Stimulated activated CD4-positive, alpha-beta T cell treated with anti-CD3 and anti-CD28 coated beads, Interleukin-2, amount 100 ng/mL, for 48 hours (primary cell): ENCODE data around the gene ESRRA.
A peak's percentile ranks its signal among the peaks of the same experiment; 100 is the strongest.

Experiments
- DNase-seq, 2 donors: peaks; one replicate each; pipeline ENCODE4 v3.0.0-alpha.2; 2020

Gene ESRRA

DNA sequence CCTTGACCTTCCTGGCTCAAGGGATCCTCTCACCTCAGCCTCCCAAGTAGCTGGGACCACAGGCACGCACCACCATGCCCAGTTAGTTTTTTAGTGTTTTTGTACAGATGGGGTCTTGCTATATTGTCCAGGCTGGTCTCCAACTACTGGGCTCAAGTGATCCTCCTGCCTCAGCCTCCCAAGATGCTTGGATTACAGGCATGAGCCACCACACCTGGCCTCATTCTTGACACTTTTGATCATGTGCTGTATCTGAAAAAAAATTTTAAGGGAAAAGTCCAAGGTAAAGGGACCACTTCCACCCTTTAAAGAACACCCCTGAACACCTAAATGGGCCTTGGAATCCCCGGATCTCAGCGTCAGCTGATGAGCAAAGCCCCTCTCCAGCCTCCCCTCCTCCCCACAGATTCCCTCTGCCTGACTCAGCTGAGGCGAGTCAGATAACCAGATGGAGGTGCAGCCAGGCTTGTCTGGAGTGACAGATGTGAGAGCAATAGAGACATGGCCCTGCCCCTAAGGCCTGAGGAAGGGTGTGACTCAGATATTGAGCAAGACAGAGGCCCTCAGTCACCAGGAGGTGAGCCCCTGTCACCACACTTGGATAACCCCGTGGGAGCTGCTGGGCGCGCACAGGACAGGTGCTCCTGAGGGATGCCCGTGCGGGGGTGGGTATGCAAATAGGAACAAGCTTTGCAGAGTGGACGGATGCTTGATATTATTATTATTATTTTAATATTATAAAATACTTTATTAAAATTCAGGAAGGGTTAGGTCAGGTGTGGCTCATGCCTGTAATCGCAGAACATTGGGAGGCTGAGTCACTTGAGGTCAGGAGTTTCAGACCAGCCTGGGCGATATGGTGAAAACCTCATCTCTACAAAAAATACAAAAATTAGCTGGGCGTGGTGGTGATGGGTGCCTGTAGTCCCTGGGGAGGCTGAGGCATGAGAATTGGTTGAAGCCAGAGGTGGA lies 29.7 kb downstream of the ESRRA start:
- peak in 1 of 2 donors; percentile 46 for DNase-seq

GRCh38 chr11:64337538-64338249 lies 32.4 kb downstream of the ESRRA start:
- DNase-seq = no peak

DNA sequence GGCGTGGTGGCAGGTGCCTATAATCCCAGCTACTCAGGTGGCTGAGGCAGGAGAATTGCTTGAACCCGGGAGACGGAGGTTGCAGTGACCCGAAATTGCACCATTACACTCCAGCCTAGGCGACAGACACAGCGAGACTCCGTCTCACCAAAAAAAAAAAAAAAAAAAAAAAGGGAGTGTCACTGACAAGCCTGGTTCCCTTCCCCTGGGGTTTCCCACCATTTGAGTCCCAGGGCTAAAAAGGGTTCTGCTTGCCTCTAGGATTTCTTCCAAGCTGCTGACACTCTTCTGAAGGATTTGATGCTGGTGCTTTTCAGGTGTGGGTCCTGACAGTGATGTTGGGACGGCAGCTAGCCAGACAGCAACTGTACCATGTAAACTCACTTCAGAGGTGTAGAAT lies 33.4 kb downstream of the ESRRA start:
- no peak for DNase-seq

DNA sequence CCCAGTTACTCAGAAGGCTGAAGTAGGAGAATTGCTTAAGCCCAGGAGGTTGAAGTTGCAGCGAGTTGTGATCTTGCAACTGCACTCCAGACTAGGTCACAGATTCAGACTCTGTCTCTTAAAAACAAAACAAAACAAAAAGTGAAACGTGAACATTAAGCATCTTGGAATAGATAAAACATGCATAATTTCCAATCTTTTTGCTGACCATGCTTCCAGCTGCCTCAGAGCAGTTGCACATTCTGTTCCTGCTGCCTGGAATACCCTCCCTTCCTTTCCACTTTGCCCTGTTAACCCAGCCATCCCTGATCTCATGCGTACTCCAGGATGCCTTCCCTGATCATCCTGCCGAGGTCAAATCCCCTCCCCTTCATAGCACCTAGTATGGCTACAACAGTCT lies 34.0 kb downstream of the ESRRA start:
- no peak for DNase-seq

GRCh38 chr11:64339754-64340408 lies 34.6 kb downstream of the ESRRA start, which contains the start of gene CCDC88B:
Gene CCDC88B (plus strand): TSS chr11:64340204. CDS start chr11:64340267, 63 bp downstream.
- DNase-seq = peak; percentile 62 to 74

DNA sequence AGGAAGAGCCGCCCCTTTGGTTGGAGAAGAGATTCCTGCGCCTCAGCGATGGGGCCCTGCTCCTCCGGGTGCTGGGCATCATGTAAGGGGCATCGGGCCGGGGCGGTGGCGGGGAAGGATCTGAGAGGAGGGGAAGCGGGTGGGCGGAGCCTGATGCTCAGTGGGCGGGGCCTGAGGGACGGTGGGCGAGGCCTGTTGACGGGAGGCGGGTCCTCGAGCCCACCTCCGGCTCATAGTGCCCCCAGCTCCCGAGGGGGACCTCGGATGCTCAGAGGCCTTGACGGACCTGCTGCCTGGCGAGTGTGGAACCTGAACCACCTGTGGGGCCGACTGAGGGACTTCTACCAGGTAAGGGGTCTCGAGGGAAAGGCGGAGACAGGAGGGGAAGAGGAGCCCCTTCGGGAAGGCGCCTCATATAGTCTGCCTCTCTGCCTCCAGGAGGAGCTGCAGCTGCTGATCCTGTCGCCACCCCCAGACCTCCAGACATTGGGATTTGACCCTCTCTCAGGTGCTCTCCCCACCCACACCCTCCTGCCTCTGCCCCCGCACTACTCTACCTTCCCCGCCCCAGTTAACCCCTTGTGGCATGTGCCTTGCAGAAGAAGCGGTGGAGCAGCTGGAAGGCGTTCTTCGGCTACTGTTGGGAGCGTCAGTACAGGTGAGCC lies 35.5 kb downstream of the ESRRA start:
- peak; percentile 77 to 89 for DNase-seq

DNA sequence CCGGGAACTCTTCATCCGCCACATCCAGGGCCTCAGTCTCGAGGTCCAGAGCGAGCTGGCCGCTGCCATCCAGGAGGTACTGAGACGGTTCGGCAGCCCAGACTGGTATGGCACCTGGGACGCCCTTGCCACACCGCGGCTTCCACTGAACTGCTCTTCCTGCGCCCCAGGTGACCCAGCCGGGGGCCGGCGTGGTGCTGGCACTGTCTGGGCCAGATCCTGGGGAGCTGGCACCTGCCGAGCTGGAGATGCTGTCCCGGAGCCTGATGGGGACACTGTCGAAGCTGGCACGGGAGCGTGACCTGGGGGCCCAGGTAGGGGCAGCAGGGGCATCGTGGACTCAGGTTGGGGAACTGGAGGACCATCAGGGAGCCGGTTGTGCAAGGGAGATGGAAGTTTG lies 36.1 kb downstream of the ESRRA start:
- DNase-seq = no peak

DNA sequence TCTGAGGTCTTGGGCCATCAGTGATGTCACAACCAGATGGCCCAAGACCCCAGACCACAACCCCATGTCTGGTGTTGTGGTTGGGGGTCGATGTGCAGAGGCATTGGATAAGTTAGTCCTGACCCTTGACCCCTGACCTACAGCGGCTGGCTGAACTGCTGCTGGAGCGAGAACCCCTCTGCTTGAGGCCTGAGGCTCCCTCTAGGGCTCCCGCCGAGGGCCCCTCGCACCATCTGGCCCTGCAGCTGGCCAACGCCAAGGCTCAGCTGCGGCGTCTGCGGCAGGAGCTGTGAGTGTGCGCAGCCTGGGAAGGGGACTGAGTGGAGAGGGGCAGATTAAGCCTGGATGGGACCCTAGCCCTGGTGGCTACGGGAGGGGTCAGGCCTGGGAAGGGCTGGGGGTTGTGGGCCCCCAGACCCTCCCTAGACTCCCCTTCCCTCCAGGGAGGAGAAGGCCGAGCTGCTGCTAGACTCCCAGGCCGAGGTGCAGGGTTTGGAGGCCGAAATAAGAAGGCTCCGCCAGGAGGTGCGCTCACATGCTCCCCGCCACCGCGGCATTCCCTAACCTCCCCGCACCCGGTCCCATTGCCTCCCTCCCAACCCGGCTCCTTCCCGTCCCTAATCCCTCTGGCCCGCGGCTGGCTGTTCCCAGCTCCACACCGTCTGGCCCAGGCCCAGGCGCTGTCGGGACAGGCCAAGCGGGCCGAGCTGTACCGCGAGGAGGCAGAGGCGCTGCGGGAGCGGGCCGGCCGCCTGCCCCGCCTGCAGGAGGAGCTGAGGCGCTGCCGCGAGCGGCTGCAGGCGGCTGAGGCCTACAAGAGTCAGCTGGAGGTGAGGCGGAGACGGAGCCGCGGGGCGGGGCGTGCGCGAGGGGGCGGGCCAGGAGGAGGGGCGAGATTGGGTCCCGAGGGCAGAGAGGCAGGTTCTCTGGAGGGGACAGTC lies 36.8 kb downstream of the ESRRA start:
- DNase-seq = peak; percentile 93 to 95

- DNase-seq = no peak
Measured at GRCh38 chr11:64342869-64343745, 37.8 kb downstream of the ESRRA start.

DNA sequence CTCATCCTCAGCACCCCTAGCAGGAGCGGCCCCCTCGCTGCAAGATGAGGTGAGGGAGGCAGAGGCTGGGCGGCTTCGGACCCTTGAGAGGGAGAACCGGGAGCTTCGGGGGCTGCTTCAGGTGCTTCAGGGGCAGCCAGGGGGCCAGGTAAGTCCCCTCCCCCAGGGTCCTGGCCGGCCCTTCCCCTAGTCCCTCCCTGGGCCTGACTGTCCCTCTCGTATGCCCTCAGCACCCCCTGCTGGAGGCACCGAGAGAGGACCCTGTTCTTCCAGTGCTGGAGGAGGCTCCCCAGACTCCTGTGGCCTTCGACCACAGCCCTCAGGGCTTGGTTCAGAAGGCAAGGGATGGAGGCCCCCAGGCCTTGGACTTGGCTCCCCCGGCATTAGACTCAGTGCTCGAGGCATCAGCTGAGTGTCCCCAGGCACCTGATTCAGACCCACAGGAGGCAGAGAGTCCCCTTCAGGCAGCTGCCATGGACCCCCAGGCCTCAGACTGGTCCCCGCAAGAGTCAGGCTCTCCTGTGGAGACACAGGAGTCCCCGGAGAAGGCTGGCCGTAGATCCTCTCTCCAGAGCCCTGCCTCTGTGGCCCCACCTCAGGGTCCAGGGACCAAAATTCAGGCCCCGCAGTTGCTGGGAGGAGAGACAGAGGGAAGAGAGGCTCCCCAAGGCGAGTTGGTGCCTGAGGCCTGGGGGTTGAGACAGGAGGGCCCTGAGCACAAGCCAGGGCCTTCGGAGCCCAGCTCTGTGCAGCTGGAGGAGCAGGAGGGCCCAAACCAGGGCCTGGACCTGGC lies 38.6 kb downstream of the ESRRA start:
- no peak for DNase-seq

DNA sequence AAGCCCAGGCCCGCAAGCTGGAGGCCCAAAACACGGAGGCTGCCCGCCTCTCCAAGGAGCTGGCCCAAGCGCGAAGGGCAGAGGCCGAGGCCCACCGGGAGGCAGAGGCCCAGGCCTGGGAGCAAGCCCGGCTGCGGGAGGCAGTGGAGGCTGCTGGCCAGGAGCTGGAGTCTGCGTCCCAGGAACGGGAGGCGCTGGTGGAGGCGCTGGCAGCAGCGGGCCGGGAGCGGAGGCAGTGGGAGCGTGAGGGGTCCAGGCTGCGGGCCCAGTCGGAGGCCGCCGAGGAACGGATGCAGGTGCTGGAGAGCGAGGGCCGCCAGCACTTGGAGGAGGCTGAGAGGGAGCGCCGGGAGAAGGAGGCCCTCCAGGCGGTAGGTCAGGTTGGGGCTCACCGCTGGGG lies 39.5 kb downstream of the ESRRA start:
- DNase-seq = no peak

DNA sequence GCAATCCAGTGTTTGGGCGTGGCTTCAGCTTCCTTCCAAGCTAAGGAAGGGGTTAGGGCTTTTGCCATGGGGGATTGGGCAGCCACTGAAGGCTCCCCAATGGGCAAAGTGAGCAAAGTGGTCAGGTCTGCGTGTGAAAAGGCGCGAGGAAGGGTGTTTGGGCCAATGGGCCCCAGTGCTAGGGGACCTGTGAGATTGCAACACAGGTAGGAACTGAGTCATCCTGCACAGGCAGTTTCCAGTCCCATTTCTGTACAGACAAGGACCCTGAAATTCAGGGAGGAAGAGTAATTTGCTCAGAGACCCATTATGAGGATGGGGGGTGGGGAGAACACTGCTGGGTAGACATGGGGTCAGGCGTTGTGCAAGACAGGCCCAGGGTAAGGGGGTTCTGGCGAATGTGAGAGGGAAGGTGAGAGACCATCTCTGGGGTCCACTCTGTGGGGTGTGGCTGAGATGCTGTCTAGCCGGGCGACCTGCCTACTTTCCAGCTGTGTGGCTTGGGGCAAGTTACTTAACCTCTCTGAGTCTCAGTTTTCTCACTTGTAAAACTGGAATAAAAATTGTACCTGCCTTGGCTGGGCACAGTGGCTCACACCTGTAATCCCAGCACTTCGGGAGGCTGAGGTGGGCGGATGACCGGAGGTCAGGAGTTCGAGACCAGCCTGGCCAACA lies 42.0 kb downstream of the ESRRA start:
- DNase-seq = no peak

DNA sequence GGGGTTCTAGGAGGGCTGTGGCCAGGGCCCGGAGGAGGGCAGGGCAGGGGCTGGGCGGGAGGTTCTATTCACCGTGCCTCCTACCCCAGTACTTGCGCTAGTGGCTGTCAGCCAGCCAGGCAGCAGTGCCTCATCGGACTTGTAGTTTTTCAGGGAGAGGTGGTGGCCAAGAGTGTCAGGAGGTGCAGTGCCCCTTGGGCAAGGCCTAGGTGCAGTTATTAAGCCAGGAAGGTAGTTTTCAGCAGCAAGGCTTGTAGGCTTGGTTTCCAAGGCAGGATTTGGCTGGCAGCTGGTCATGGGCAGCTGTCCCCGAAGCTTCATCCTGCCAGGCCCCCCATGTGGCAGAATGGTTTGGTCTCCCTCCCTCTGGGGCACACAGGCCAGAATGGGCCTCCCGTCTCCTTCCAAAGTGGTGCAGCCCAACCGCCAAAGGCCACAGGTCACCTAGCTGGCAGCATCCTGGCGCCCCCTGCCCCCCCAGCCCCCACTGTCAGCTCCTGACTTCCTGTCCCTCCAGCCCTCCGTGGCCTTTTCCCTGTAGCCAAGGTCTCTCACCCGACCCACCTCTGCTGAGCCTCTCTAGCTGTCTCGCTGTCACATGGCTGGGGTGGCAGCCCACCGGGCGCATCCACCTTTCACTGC lies 43.2 kb downstream of the ESRRA start:
- DNase-seq = no peak

DNA sequence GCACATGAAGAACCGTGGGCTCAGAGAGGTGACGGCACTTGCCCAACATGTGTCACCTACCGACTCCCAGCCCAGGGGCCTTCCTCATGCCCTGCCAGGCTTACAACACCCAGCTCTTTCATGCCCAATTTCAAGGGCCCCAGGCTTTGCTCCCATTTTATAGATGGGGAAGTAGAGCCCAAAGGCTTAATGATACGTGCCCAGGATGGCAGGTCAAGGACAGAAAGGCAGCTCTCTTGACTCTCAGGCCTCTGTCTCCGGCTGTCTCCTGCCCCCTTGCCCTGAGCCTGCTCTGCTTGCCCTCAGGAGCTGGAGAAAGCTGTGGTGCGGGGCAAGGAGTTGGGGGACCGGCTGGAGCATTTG lies 43.7 kb downstream of the ESRRA start:
- DNase-seq = no peak

GRCh38 chr11:64349404-64349803 lies 44.1 kb downstream of the ESRRA start:
- no peak for DNase-seq

DNA sequence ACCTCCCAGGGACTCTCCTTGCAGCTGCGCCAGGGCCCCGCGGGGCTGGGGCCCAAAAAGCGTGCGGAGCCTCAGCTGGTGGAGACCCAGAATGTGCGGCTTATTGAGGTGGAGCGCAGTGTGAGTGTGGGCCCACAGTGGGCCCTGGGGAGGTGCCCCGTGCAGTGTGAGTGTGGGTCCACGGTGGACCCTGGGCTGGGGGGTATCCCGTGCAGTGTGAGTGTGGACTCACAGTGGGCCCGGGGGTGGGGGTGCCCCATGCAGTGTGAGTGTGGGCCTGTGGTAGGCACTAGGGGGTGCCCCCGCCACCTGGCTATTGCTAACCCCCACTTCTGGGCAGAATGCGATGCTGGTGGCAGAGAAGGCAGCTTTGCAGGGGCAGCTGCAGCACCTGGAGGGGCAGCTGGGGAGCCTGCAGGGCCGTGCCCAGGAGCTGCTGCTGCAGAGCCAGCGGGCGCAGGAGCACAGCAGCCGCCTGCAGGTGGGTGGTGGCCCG lies 45.9 kb downstream of the ESRRA start:
- no peak for DNase-seq

- DNase-seq = no peak
Measured at GRCh38 chr11:64352099-64352994, 47.0 kb downstream of the ESRRA start.
